ENCODE data around the gene HAGHL. TPM values are rescaled to one million over a fixed set of nuclear protein-coding genes. Genes with fewer than 3 reads are reported as not detected.
"Not testable (repeated sequence)": the region's sequence is repeated elsewhere in the genome, so short reads cannot be mapped to it uniquely, and the experiment has no call there.

Gene HAGHL
- total RNA-seq, 3 donors from 2014 or later: 8.8 to 13.0 (median 12.4) TPM

- peaks cover 18% of the 10 kb centered on the region for H3K4me1 Mint-ChIP-seq (ENCODE audit: low read depth)
- no peaks in the 10 kb centered on the region for H3K27me3 Mint-ChIP-seq (ENCODE audit: low read depth)
- DNase-seq: no peak
- H3K36me3 Mint-ChIP-seq (ENCODE audit: insufficient read depth): peaks cover 12% of the 10 kb centered on the region
- H3K4me3 Mint-ChIP-seq: peak overlapping the region; percentile 85
- no peaks in the 10 kb centered on the region for H3K9me3 Mint-ChIP-seq
- ATAC-seq: no peak
These were observed 12.9 kb downstream of the HAGHL start for GRCh38 chr16:739560-740458.

GRCh38 chr16:740459-740763 is 13.5 kb downstream of the HAGHL start:
- no peaks in the 10 kb centered on the region for H3K9me3 Mint-ChIP-seq

GRCh38 chr16:740764-741505 is 14.0 kb downstream of the HAGHL start, which contains the start of gene CIAO3:
Gene CIAO3, minus strand, starts transcription at chr16:740997. Its CDS starts 12 bp downstream, at chr16:740985.
- H3K9me3 Mint-ChIP-seq: no peaks in the 10 kb centered on the region
- peak within 1 kb of the TSS; percentile 85 for H3K4me3 Mint-ChIP-seq
- H3K4me1 Mint-ChIP-seq (ENCODE audit: low read depth): peaks cover 16% of the 10 kb centered on the region
- peak; percentile 88 for ATAC-seq
- H3K27me3 Mint-ChIP-seq (ENCODE audit: low read depth): no peaks in the 10 kb centered on the region
- DNase-seq: peak; percentile 92
- H3K36me3 Mint-ChIP-seq (ENCODE audit: insufficient read depth): peaks cover 8% of the 10 kb centered on the region

More at GRCh38 chr16:740459-740763, 13.5 kb downstream of the HAGHL start:
- DNase-seq (no peak), ATAC-seq (peak in 1 of 2 donors; percentile 2)
- H3K36me3 Mint-ChIP-seq (ENCODE audit: insufficient read depth): peaks cover 8% of the 10 kb centered on the region
- H3K4me3 Mint-ChIP-seq: peak overlapping the region; percentile 85
- H3K4me1 Mint-ChIP-seq (ENCODE audit: low read depth): peaks cover 16% of the 10 kb centered on the region
- H3K27me3 Mint-ChIP-seq (ENCODE audit: low read depth): no peaks in the 10 kb centered on the region

GRCh38 chr16:741986-742629 is 15.2 kb downstream of the HAGHL start:
- ATAC-seq (no peak), DNase-seq (no peak)
- H3K36me3 Mint-ChIP-seq (ENCODE audit: insufficient read depth): peaks cover 8% of the 10 kb centered on the region
- H3K27me3 Mint-ChIP-seq (ENCODE audit: low read depth): no peaks in the 10 kb centered on the region
- peak overlapping the region; percentile 75 for H3K4me3 Mint-ChIP-seq
- peaks cover 13% of the 10 kb centered on the region for H3K4me1 Mint-ChIP-seq (ENCODE audit: low read depth)
- H3K9me3 Mint-ChIP-seq: no peaks in the 10 kb centered on the region

GRCh38 chr16:742894-743293 is 16.0 kb downstream of the HAGHL start:
- H3K4me1 Mint-ChIP-seq (ENCODE audit: low read depth): peaks cover 13% of the 10 kb centered on the region
- not testable (repeated sequence) for H3K27me3 Mint-ChIP-seq (ENCODE audit: low read depth); ATAC-seq; H3K36me3 Mint-ChIP-seq (ENCODE audit: insufficient read depth); H3K9me3 Mint-ChIP-seq; H3K4me3 Mint-ChIP-seq; DNase-seq

- Mint-ChIP-seq H3K36me3 (ENCODE audit: insufficient read depth) (peaks cover 2% of the 10 kb centered on the region), H3K4me3 (no peak overlapping the region), H3K9me3 (no peaks in the 10 kb centered on the region), H3K4me1 (ENCODE audit: low read depth) (peaks cover 13% of the 10 kb centered on the region), H3K27me3 (ENCODE audit: low read depth) (no peaks in the 10 kb centered on the region)
- DNase-seq: no peak
- no peak for ATAC-seq
These were observed 17.0 kb downstream of the HAGHL start for GRCh38 chr16:743794-744500.

- H3K4me1 Mint-ChIP-seq (ENCODE audit: low read depth): peaks cover 1% of the 10 kb centered on the region
- H3K9me3 Mint-ChIP-seq: no peaks in the 10 kb centered on the region
- no peak overlapping the region for H3K4me3 Mint-ChIP-seq
- no peak for ATAC-seq
- no peak for DNase-seq
- no peaks in the 10 kb centered on the region for H3K27me3 Mint-ChIP-seq (ENCODE audit: low read depth)
- no peaks in the 10 kb centered on the region for H3K36me3 Mint-ChIP-seq (ENCODE audit: insufficient read depth)
These were observed 18.8 kb downstream of the HAGHL start for GRCh38 chr16:745739-746138.

- Mint-ChIP-seq H3K27me3 (ENCODE audit: low read depth) (no peaks in the 10 kb centered on the region), H3K4me3 (no peak overlapping the region), H3K4me1 (ENCODE audit: low read depth) (no peaks in the 10 kb centered on the region), H3K9me3 (no peaks in the 10 kb centered on the region), H3K36me3 (ENCODE audit: insufficient read depth) (no peaks in the 10 kb centered on the region)
- DNase-seq (no peak), ATAC-seq (no peak)
These were observed 19.7 kb downstream of the HAGHL start for GRCh38 chr16:746637-747036.

GRCh38 chr16:747978-748746 is 21.3 kb downstream of the HAGHL start:
- Mint-ChIP-seq H3K9me3 (no peaks in the 10 kb centered on the region), H3K4me3 (no peak overlapping the region), H3K27me3 (ENCODE audit: low read depth) (no peaks in the 10 kb centered on the region), H3K4me1 (ENCODE audit: low read depth) (no peaks in the 10 kb centered on the region), H3K36me3 (ENCODE audit: insufficient read depth) (no peaks in the 10 kb centered on the region)
- ATAC-seq: no peak
- no peak for DNase-seq

- DNase-seq (no peak), ATAC-seq (no peak)
- H3K9me3 Mint-ChIP-seq: no peaks in the 10 kb centered on the region
- no peaks in the 10 kb centered on the region for H3K36me3 Mint-ChIP-seq (ENCODE audit: insufficient read depth)
- no peaks in the 10 kb centered on the region for H3K27me3 Mint-ChIP-seq (ENCODE audit: low read depth)
- no peaks in the 10 kb centered on the region for H3K4me1 Mint-ChIP-seq (ENCODE audit: low read depth)
- no peak overlapping the region for H3K4me3 Mint-ChIP-seq
These were observed 22.1 kb downstream of the HAGHL start for GRCh38 chr16:749010-749409.

- Mint-ChIP-seq H3K4me3 (no peak overlapping the region), H3K36me3 (ENCODE audit: insufficient read depth) (no peaks in the 10 kb centered on the region), H3K9me3 (no peaks in the 10 kb centered on the region), H3K27me3 (ENCODE audit: low read depth) (no peaks in the 10 kb centered on the region), H3K4me1 (ENCODE audit: low read depth) (no peaks in the 10 kb centered on the region)
- DNase-seq: no peak
- no peak for ATAC-seq
These were observed 23.6 kb downstream of the HAGHL start for GRCh38 chr16:750485-750884.

GRCh38 chr16:751152-752006 is 24.5 kb downstream of the HAGHL start:
- ATAC-seq: no peak

GRCh38 chr16:752007-752312 is 25.1 kb downstream of the HAGHL start:
- DNase-seq (no peak), ATAC-seq (no peak)
- no peaks in the 10 kb centered on the region for H3K36me3 Mint-ChIP-seq (ENCODE audit: insufficient read depth)
- H3K27me3 Mint-ChIP-seq (ENCODE audit: low read depth): no peaks in the 10 kb centered on the region
- H3K4me1 Mint-ChIP-seq (ENCODE audit: low read depth): no peaks in the 10 kb centered on the region
- no peak overlapping the region for H3K4me3 Mint-ChIP-seq
- no peaks in the 10 kb centered on the region for H3K9me3 Mint-ChIP-seq

More at GRCh38 chr16:751152-752006, 24.5 kb downstream of the HAGHL start:
- no peaks in the 10 kb centered on the region for H3K9me3 Mint-ChIP-seq
- no peak for DNase-seq
- H3K27me3 Mint-ChIP-seq (ENCODE audit: low read depth): no peaks in the 10 kb centered on the region
- no peaks in the 10 kb centered on the region for H3K36me3 Mint-ChIP-seq (ENCODE audit: insufficient read depth)
- H3K4me1 Mint-ChIP-seq (ENCODE audit: low read depth): no peaks in the 10 kb centered on the region
- no peak overlapping the region for H3K4me3 Mint-ChIP-seq
